Measurements from ENCODE around the gene CBFA2T3.

CBFA2T3 gene

DNA sequence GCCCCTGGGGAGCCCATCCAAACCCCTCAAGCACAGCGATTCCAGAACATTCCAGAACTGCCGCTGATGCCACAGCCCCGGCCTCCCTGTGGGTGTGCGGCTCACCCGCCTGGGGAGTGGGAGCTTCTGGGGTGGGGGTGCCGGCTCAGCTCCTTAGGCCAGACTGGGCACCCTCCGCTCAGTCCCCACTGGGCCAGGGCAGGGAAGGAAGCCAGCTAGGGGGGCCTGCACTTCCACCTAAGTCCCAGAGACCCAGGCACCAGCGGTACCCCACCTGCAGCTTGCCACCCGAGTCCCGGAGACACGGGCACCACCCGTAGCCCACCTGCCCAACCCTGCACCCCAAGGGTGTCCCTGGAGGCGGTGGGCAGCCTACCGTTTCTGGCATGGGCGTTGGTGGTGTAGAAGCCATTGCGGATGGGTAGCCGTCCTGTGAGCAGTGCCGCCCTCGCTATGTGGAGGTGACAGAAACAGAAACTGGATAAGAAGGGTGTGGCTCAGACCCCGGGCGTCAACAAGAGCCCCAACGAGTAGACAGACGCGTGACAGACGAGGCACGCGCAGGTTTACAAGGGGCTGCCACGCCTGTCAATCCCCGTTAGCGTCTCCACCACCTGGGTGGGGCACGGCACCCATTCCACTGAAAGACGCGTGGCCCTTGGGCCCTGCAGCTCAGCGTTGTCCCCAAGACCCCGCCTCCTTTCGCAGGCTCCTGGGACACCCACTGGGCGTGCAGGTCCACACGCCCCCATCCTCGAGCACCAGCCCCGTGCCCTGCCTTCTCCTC lies 135.3 kb downstream of the CBFA2T3 start:
- TF ChIP-seq CEBPB (IDR thresholded peaks at IDR 0.05) = no peak

DNA sequence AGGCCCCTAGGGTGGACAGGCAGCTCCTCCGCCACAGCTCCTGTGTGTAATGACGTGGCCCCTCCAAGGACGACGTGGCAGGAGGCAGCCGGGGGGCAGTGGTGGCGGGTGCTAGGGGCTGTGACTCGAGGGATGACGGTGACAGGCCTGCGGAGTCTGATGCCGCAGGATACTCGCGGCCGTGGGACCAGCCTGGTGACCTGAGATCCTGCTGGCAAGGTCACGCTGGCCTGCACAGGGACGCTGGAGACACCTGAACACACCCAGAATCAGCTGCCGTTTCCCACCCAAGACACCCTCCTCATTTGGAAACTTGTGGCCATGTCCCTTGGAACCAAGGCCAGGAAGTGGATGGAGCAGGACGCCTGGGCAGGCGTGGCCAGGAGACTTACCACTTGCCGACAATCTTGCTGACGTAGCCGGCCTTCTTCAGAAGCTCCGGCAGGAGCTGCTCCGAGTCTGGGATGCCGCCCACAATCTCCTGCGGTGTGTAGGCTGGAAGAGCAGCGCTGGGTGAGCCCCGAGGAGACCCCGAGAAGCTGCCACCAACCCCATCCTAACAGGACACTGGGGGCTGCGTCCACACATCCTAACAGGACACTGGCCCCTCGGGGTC lies 136.3 kb downstream of the CBFA2T3 start:
- no peak for TF ChIP-seq EGR1 (IDR thresholded peaks at IDR 0.05)
- no peak for TF ChIP-seq TEAD4 (IDR thresholded peaks at IDR 0.05)
- no peak for TF ChIP-seq ZBTB7A (IDR thresholded peaks at IDR 0.05; ENCODE audit: low read depth)
- TF ChIP-seq TAF1 (IDR thresholded peaks at IDR 0.05; ENCODE audit: low read depth) = no peak
- no peak for TF ChIP-seq TCF12 (IDR thresholded peaks at IDR 0.05; ENCODE audit: low read depth)

DNA sequence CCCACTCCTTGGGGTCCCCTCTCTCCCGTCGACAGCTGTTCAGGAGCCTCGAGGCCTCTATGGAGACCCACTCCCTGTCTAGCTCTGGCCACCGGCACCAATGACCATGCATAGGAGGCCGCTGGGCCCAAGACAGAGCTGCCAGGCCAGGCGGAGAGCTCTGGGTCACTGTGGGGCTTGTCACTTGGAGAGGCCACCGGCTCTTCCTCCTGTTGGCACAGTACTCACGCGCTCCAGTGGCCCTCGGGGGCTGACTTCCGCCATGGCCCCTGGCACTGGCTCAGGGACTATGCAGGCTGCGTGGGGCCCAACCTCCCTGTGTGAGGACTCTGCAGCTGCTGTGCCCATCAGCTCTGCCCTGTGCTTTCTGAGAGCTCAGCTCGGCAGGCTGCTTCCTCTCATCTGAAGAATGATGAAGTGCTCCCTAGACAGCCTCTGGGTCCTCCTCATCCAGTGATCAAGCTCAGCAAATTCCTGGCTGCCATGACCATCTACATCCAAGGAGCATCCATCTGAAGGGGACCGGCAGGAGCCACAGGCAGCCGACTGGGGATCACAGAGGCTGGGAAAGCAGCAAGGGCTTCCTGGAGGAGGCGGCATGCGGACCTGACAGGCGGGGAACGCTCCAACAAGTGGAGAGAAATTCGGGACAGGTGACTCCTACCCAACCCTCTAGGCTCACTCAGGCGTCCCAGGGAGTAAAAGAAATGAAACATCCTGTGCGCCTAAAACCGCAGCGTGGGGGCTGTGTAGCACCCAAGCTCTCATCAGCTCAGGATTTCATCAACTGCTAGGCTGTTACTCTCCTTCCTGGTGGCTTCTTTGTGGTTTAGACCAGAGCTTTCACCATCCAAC lies 137.0 kb downstream of the CBFA2T3 start:
- TF ChIP-seq, protein P1, sequence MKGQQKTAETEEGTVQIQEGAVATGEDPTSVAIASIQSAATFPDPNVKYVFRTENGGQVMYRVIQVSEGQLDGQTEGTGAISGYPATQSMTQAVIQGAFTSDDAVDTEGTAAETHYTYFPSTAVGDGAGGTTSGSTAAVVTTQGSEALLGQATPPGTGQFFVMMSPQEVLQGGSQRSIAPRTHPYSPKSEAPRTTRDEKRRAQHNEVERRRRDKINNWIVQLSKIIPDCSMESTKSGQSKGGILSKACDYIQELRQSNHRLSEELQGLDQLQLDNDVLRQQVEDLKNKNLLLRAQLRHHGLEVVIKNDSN (IDR thresholded peaks at IDR 0.05) = no peak
- TF ChIP-seq ZBTB7A (IDR thresholded peaks at IDR 0.05; ENCODE audit: low read depth) (no peak), YY1 (IDR thresholded peaks at IDR 0.05; ENCODE audit: low read depth) (no peak), NFIC (IDR thresholded peaks at IDR 0.05) (no peak), TEAD4 (IDR thresholded peaks at IDR 0.05) (no peak), TCF12 (IDR thresholded peaks at IDR 0.05; ENCODE audit: low read depth) (no peak), CREB1 (IDR thresholded peaks at IDR 0.05; ENCODE audit: low read depth) (no peak), TAF1 (IDR thresholded peaks at IDR 0.05; ENCODE audit: low read depth) (no peak), FOXM1 (IDR thresholded peaks at IDR 0.05; ENCODE audit: borderline replicate concordance, low read depth) (no peak), CEBPB (IDR thresholded peaks at IDR 0.05) (no peak), RAD21 (IDR thresholded peaks at IDR 0.05; ENCODE audit: low read depth) (no peak), EP300 (IDR thresholded peaks at IDR 0.05; ENCODE audit: borderline replicate concordance) (no peak), EGR1 (IDR thresholded peaks at IDR 0.05) (no peak)
- TF ChIP-seq, protein P2, sequence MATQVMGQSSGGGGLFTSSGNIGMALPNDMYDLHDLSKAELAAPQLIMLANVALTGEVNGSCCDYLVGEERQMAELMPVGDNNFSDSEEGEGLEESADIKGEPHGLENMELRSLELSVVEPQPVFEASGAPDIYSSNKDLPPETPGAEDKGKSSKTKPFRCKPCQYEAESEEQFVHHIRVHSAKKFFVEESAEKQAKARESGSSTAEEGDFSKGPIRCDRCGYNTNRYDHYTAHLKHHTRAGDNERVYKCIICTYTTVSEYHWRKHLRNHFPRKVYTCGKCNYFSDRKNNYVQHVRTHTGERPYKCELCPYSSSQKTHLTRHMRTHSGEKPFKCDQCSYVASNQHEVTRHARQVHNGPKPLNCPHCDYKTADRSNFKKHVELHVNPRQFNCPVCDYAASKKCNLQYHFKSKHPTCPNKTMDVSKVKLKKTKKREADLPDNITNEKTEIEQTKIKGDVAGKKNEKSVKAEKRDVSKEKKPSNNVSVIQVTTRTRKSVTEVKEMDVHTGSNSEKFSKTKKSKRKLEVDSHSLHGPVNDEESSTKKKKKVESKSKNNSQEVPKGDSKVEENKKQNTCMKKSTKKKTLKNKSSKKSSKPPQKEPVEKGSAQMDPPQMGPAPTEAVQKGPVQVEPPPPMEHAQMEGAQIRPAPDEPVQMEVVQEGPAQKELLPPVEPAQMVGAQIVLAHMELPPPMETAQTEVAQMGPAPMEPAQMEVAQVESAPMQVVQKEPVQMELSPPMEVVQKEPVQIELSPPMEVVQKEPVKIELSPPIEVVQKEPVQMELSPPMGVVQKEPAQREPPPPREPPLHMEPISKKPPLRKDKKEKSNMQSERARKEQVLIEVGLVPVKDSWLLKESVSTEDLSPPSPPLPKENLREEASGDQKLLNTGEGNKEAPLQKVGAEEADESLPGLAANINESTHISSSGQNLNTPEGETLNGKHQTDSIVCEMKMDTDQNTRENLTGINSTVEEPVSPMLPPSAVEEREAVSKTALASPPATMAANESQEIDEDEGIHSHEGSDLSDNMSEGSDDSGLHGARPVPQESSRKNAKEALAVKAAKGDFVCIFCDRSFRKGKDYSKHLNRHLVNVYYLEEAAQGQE (IDR thresholded peaks at IDR 0.05; ENCODE audit: low read depth) = no peak
- TF ChIP-seq, protein P3, sequence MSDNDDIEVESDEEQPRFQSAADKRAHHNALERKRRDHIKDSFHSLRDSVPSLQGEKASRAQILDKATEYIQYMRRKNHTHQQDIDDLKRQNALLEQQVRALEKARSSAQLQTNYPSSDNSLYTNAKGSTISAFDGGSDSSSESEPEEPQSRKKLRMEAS (IDR thresholded peaks at IDR 0.05) = no peak

DNA sequence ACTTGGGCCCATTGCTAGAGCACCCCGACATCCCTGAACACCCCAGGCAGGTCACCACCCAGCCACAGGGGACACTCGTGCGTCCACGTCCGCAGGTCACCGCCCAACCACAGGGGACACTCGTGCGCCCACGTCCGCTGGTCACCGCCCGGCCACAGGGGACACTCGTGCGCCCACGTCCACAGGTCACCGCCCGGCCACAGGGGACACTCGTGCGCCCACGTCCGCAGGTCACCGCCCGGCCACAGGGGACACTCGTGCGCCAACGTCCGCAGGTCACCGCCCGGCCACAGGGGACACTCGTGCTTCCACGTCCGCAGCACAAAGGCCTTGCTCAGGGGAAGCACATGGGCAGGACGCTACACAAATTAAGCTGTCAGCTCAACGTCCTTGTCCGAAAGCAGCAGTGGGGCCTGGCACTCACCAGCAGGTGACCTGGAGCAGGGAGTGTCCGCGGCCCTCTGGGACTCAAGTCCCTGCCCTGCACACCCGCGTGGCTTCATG lies 137.9 kb downstream of the CBFA2T3 start:
- TF ChIP-seq EGR1 (IDR thresholded peaks at IDR 0.05) = no peak
- TF ChIP-seq RAD21 (IDR thresholded peaks at IDR 0.05; ENCODE audit: low read depth) = no peak
- TF ChIP-seq YY1 (IDR thresholded peaks at IDR 0.05; ENCODE audit: low read depth) = no peak
- TF ChIP-seq, protein P1 (IDR thresholded peaks at IDR 0.05) = no peak
- TF ChIP-seq FOXM1 (IDR thresholded peaks at IDR 0.05; ENCODE audit: borderline replicate concordance, low read depth) = no peak
- TF ChIP-seq ZBTB7A (IDR thresholded peaks at IDR 0.05; ENCODE audit: low read depth) = no peak
- no peak for TF ChIP-seq NFIC (IDR thresholded peaks at IDR 0.05)
- TF ChIP-seq, protein P3 (IDR thresholded peaks at IDR 0.05) = no peak
- TF ChIP-seq TCF12 (IDR thresholded peaks at IDR 0.05; ENCODE audit: low read depth) = no peak
- no peak for TF ChIP-seq CEBPB (IDR thresholded peaks at IDR 0.05)
- no peak for TF ChIP-seq CREB1 (IDR thresholded peaks at IDR 0.05; ENCODE audit: low read depth)
- no peak for TF ChIP-seq EP300 (IDR thresholded peaks at IDR 0.05; ENCODE audit: borderline replicate concordance)
- TF ChIP-seq TAF1 (IDR thresholded peaks at IDR 0.05; ENCODE audit: low read depth) = no peak
- TF ChIP-seq, protein P2 (IDR thresholded peaks at IDR 0.05; ENCODE audit: low read depth) = no peak
- no peak for TF ChIP-seq TEAD4 (IDR thresholded peaks at IDR 0.05)

DNA sequence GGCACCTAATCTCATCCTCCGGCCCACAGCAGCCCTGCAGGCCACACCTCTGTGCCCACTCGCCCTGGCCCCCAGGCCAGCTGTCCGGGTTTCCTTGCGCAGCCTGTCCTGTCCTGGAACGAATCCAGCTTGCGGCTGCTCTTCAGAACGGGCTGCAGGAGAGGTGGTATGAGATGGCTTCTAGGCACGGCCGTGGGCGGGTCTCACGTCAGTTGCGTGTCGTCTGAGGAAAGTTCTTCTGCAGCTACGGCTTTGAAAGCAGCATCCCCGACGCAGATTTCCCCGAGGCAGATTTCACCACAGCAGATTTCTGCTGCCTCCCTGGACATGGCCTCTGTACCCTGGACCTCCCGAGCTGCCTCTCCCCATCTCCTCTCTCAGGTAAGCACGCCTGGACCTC lies 138.4 kb downstream of the CBFA2T3 start:
- TF ChIP-seq TCF12 (IDR thresholded peaks at IDR 0.05; ENCODE audit: low read depth) (no peak), RAD21 (IDR thresholded peaks at IDR 0.05; ENCODE audit: low read depth) (no peak), CEBPB (IDR thresholded peaks at IDR 0.05) (no peak), ZBTB7A (IDR thresholded peaks at IDR 0.05; ENCODE audit: low read depth) (no peak), TEAD4 (IDR thresholded peaks at IDR 0.05) (no peak), EP300 (IDR thresholded peaks at IDR 0.05; ENCODE audit: borderline replicate concordance) (no peak), FOXM1 (IDR thresholded peaks at IDR 0.05; ENCODE audit: borderline replicate concordance, low read depth) (no peak), TAF1 (IDR thresholded peaks at IDR 0.05; ENCODE audit: low read depth) (no peak), CREB1 (IDR thresholded peaks at IDR 0.05; ENCODE audit: low read depth) (no peak), EGR1 (IDR thresholded peaks at IDR 0.05) (no peak), YY1 (IDR thresholded peaks at IDR 0.05; ENCODE audit: low read depth) (no peak), NFIC (IDR thresholded peaks at IDR 0.05) (no peak)
- TF ChIP-seq, protein P2 (IDR thresholded peaks at IDR 0.05; ENCODE audit: low read depth) = no peak
- TF ChIP-seq, protein P3 (IDR thresholded peaks at IDR 0.05) = no peak
- TF ChIP-seq, protein P1 (IDR thresholded peaks at IDR 0.05) = no peak
